ENCODE data around the gene CDKL2.
A peak's percentile ranks its signal among the peaks of the same experiment; 100 is the strongest.

CDKL2 gene

GRCh38 chr4:75555294-75556164, 74.8 kb downstream of the CDKL2 start, which contains the start of gene ODAPH:
ODAPH (plus strand) TSS chr4:75556066; CDS start chr4:75556083, 17 bp downstream.
- TF ChIP-seq CTCF (IDR thresholded peaks at IDR 0.05): no peak
- no peak for DNase-seq
- Histone ChIP-seq H3K27me3 (peaks cover 0 to 5% of the 10 kb centered on the region in 2 donors), H3K9me3 (no peaks in the 10 kb centered on the region), H3K36me3 (no peaks in the 10 kb centered on the region), H3K27ac (no peak within 1 kb of the TSS), H3K4me1 (no peaks in the 10 kb centered on the region), H3K4me3 (no peak within 1 kb of the TSS)
- intact Hi-C loops (cut with DNase I; ENCODE audit: low total_unique reads): no loop called here

- intact Hi-C loops (cut with DNase I; ENCODE audit: low total_unique reads): no loop called here
- H3K4me3 ChIP-seq: no peak overlapping the region
Observed at GRCh38 chr4:75552452-75552851, 77.9 kb downstream of the CDKL2 start.

GRCh38 chr4:75549019-75549418, 81.3 kb downstream of the CDKL2 start:
- Histone ChIP-seq H3K27ac (no peak overlapping the region), H3K36me3 (peaks cover 0 to 19% (median 13%) of the 10 kb centered on the region in 3 donors), H3K4me3 (no peak overlapping the region), H3K9me3 (no peaks in the 10 kb centered on the region), H3K27me3 (no peaks in the 10 kb centered on the region), H3K4me1 (no peaks in the 10 kb centered on the region)
- no peak for TF ChIP-seq CTCF (IDR thresholded peaks at IDR 0.05)
- DNase-seq: no peak
- intact Hi-C loops (cut with DNase I; ENCODE audit: low total_unique reads): no loop called here

More at GRCh38 chr4:75552452-75552851, 77.9 kb downstream of the CDKL2 start:
- H3K27ac ChIP-seq: no peak overlapping the region
- no peaks in the 10 kb centered on the region for H3K9me3 ChIP-seq
- peaks cover 0 to 5% of the 10 kb centered on the region in 2 donors for H3K27me3 ChIP-seq
- no peak for TF ChIP-seq CTCF (IDR thresholded peaks at IDR 0.05)
- no peaks in the 10 kb centered on the region for H3K4me1 ChIP-seq
- no peaks in the 10 kb centered on the region for H3K36me3 ChIP-seq
- DNase-seq: no peak

GRCh38 chr4:75547647-75548387, 82.5 kb downstream of the CDKL2 start:
- Histone ChIP-seq H3K36me3 (peaks cover 0 to 25% (median 13%) of the 10 kb centered on the region in 3 donors), H3K4me3 (no peak overlapping the region), H3K4me1 (no peaks in the 10 kb centered on the region), H3K27me3 (no peaks in the 10 kb centered on the region), H3K9me3 (no peaks in the 10 kb centered on the region), H3K27ac (no peak overlapping the region)
- peak; percentile 58 to 70 for DNase-seq
- TF ChIP-seq CTCF (IDR thresholded peaks at IDR 0.05): no peak
- intact Hi-C loops (cut with DNase I; ENCODE audit: low total_unique reads): no loop called here

GRCh38 chr4:75545526-75545925, 84.8 kb downstream of the CDKL2 start:
- H3K4me3 ChIP-seq: no peak overlapping the region
- peaks cover 0 to 32% (median 13%) of the 10 kb centered on the region in 3 donors for H3K36me3 ChIP-seq
- DNase-seq: no peak
- H3K4me1 ChIP-seq: no peaks in the 10 kb centered on the region
- no peaks in the 10 kb centered on the region for H3K9me3 ChIP-seq
- H3K27me3 ChIP-seq: no peaks in the 10 kb centered on the region
- no peak for TF ChIP-seq CTCF (IDR thresholded peaks at IDR 0.05)
- no peak overlapping the region for H3K27ac ChIP-seq
- intact Hi-C loops (cut with DNase I; ENCODE audit: low total_unique reads): no loop called here

Data from tibial artery (tissue), 4 donors.